ENCODE results near the gene UCK1.

UCK1 gene

DNA sequence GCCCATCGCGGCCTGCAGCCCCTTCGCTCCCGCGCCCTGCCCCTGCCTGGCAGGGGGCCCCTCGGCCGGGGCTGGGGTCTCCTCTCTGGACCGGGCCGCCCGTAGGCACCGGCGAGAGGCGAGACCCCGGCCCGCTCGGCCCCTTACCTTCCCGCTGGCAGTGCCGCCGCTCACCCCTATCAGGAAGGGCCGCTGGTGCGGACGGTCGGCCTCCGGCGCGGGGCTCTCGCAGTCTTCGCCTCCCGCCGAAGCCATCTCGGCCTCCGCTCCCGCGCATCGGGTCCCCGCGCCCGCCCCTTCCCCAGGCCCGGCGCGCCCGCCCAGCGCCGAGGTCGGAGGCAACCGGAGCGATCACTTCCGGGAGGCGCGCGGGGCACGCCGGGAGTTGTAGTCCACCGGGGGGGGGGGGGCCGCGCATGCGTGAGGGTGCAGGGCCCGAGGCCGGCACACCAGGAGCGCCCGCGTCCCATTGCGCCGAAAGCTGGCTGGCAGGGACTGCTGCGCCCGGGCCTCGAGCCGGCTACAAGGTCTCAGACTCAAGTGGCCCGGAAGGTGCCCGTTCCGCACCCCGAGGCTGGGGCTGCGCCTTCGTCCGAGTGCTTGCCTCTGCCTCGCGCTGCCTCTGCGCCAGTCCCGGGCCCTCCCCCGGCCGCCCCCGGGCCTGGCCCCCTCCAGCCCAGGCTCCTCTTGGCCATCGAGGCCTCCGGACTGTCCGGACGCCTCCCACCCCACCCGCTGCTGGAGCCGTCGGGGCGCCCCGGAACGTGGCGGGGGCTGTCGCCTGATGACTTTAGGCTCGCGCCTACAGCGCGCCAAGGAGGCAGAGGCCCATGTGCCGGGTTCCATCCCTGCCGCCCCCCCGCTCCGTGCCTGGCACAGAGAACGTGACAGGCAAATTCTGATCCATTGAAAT, at the start of gene UCK1:
UCK1 (minus strand) TSS at position 344 of the 913 bp plus-strand sequence; CDS start at position 255, 89 bp downstream.
- peak within 1 kb of the TSS; percentile 68 for H3K4me3 ChIP-seq (ENCODE audit: low read depth, low read length)
- peak; percentile 86 for DNase-seq (ENCODE audit: low read depth)
- TF ChIP-seq POLR2A (IDR thresholded peaks at IDR 0.05; ENCODE audit: extremely low read depth, insufficient read length) (peak; percentile 65), MAX (IDR thresholded peaks at IDR 0.05; ENCODE audit: low read depth, low read length) (no peak)

DNA sequence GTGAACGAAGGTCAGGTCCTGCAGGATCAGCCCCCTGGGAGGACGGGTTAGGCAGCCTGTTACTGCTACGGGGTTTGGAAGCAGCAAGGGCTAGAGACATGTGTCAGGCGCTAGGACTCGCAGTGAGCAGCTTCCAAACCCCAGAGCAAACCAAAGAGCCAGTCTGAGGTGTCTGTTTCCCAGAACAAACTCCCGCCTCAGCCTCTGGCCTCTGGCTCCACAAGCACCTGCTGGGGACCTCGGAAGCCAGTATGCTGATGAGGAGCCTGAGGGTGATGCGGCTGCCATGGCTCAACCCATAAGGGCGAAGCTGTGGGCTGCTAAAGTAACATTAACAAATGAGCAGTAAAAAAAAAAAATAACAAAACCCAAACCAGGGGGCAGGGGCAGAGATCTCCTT, 49.3 kb upstream of the UCK1 start:
- H3K4me3 ChIP-seq (ENCODE audit: low read depth, low read length): no peak overlapping the region
- no peak for DNase-seq (ENCODE audit: low read depth)
- TF ChIP-seq MAX (IDR thresholded peaks at IDR 0.05; ENCODE audit: low read depth, low read length) (no peak), MYC (IDR thresholded peaks at IDR 0.05; ENCODE audit: low read depth, low read length) (no peak), POLR2A (IDR thresholded peaks at IDR 0.05; ENCODE audit: extremely low read depth, insufficient read length) (no peak)
- TF ChIP-seq, protein P1, sequence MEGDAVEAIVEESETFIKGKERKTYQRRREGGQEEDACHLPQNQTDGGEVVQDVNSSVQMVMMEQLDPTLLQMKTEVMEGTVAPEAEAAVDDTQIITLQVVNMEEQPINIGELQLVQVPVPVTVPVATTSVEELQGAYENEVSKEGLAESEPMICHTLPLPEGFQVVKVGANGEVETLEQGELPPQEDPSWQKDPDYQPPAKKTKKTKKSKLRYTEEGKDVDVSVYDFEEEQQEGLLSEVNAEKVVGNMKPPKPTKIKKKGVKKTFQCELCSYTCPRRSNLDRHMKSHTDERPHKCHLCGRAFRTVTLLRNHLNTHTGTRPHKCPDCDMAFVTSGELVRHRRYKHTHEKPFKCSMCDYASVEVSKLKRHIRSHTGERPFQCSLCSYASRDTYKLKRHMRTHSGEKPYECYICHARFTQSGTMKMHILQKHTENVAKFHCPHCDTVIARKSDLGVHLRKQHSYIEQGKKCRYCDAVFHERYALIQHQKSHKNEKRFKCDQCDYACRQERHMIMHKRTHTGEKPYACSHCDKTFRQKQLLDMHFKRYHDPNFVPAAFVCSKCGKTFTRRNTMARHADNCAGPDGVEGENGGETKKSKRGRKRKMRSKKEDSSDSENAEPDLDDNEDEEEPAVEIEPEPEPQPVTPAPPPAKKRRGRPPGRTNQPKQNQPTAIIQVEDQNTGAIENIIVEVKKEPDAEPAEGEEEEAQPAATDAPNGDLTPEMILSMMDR (IDR thresholded peaks at IDR 0.05; ENCODE audit: low read depth, low read length): no peak

DNA sequence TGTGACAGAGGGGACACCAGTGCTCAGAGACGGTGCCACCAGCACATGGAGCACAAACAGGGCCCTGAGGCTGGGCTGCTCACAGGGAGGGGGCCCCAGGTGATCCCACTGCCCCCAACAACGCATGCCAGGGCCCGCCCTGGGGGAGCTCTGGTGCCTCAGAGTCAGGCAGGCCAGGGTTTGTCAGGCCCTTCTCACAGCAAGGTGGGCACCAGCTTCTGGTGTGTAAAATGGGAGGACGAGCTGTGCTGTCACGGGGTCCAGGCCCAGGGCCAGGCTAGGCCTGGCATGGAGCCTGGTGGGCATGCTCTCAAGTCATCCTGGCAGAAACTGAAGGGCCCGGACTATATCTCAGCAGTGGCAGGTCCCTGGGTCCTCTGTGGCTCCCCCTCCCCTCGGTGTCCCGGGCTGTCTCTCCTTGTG, 48.7 kb upstream of the UCK1 start:
- no peak overlapping the region for H3K4me3 ChIP-seq (ENCODE audit: low read depth, low read length)
- TF ChIP-seq POLR2A (IDR thresholded peaks at IDR 0.05; ENCODE audit: extremely low read depth, insufficient read length) (no peak), MAX (IDR thresholded peaks at IDR 0.05; ENCODE audit: low read depth, low read length) (no peak), MYC (IDR thresholded peaks at IDR 0.05; ENCODE audit: low read depth, low read length) (no peak)
- TF ChIP-seq, protein P1 (IDR thresholded peaks at IDR 0.05; ENCODE audit: low read depth, low read length): no peak
- no peak for DNase-seq (ENCODE audit: low read depth)

- TF ChIP-seq MYC (IDR thresholded peaks at IDR 0.05; ENCODE audit: low read depth, low read length) (peak; percentile 64; the same call in 1 of the 2 replicates), POLR2A (IDR thresholded peaks at IDR 0.05; ENCODE audit: extremely low read depth, insufficient read length) (no peak), MAX (IDR thresholded peaks at IDR 0.05; ENCODE audit: low read depth, low read length) (peak; percentile 44; the same call in 1 of the 2 replicates)
- TF ChIP-seq, protein P1 (IDR thresholded peaks at IDR 0.05; ENCODE audit: low read depth, low read length): no peak
- peak; percentile 85 for DNase-seq (ENCODE audit: low read depth)
- H3K4me3 ChIP-seq (ENCODE audit: low read depth, low read length): no peak overlapping the region
Observed at GRCh38 chr9:131578731-131579504, 47.9 kb upstream of the UCK1 start.

DNA sequence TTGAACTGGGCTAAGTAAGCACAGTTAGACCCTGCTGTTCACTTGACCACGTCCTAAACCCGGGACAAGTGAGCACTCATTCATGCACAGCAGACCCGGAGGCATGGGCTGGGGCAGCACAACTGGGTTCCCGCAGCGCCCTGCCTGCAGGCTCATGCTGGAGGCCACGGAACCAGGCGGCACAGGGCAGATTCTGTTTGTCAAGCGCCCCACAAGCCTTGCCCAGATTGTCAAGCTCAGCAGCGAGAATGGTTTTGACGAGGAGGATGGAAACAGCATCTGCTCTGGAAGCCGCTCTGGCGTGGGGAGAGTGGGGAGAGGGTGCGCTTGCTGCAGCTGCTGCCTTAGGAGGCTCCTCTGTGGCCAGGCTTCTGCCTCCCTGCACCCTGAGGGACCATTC, 47.0 kb upstream of the UCK1 start:
- no peak overlapping the region for H3K4me3 ChIP-seq (ENCODE audit: low read depth, low read length)
- TF ChIP-seq POLR2A (IDR thresholded peaks at IDR 0.05; ENCODE audit: extremely low read depth, insufficient read length) (no peak), MYC (IDR thresholded peaks at IDR 0.05; ENCODE audit: low read depth, low read length) (no peak), MAX (IDR thresholded peaks at IDR 0.05; ENCODE audit: low read depth, low read length) (no peak)
- TF ChIP-seq, protein P1 (IDR thresholded peaks at IDR 0.05; ENCODE audit: low read depth, low read length): no peak

More for the DNA sequence above, 47.0 kb upstream of the UCK1 start:
- DNase-seq (ENCODE audit: low read depth): no peak
